Naive B cell (primary cell): ENCODE data around the gene FCHO1. TPM values are rescaled to one million over a fixed set of nuclear protein-coding genes. Genes with fewer than 3 reads are reported as not detected.

Experiments used
- ATAC-seq, 2 donors: fragments of 150-1000 bp; cut with Tn5 transposase; 2 replicates each; pipeline ENCODE4 v1.10.0; 2021; ENCODE audit warnings: low read depth in 2 of 2, mild to moderate bottlenecking in 2 of 2, moderate library complexity in 2 of 2
- DNase-seq: peaks from one replicate; pipeline ENCODE4 v3.0.0; 2022
- H3K27ac Mint-ChIP-seq, 6 donors: one replicate each; pipeline ENCODE4 v1.8.0; 2020 to 2022; ENCODE audit warnings: mild to moderate bottlenecking in 6 of 6, mixed read lengths in 6 of 6, moderate library complexity in 5 of 6, inconsistent platforms in 2 of 6
- H3K27me3 Mint-ChIP-seq, 3 donors: one replicate each; pipeline ENCODE4 v1.8.0; 2021 to 2022; ENCODE audit warnings: mixed read lengths in 3 of 3, mild to moderate bottlenecking in 1 of 3
- H3K36me3 Mint-ChIP-seq, 2 donors: one replicate each; pipeline ENCODE4 v1.8.0; 2020 to 2022; ENCODE audit warnings: mixed read lengths in 2 of 2, inconsistent platforms in 1 of 2, mild to moderate bottlenecking in 1 of 2
- H3K4me1 Mint-ChIP-seq, 3 donors: one replicate each; pipeline ENCODE4 v1.8.0; 2020 to 2022; ENCODE audit warnings: mixed read lengths in 3 of 3, inconsistent platforms in 1 of 3, mild to moderate bottlenecking in 1 of 3, moderate library complexity in 1 of 3
- H3K4me3 Mint-ChIP-seq, 8 donors: one replicate each; pipeline ENCODE4 v1.8.0; 2020 to 2022; ENCODE audit warnings: mild to moderate bottlenecking in 8 of 8, mixed read lengths in 8 of 8, moderate library complexity in 8 of 8, inconsistent platforms in 2 of 8
- H3K9me3 Mint-ChIP-seq, 7 donors: one replicate each; pipeline ENCODE4 v1.8.0; 2020 to 2022; ENCODE audit warnings: mixed read lengths in 7 of 7, mild to moderate bottlenecking in 5 of 7, inconsistent platforms in 2 of 7, moderate library complexity in 1 of 7
- polyA plus RNA-seq, 6 donors: library from polyadenylated mRNA; unstranded; fragments of 300-500 nt; fragmentation: Illumina TruSeq; gene quantifications; one replicate each; pipeline ENCODE4 v1.2.3, GENCODE V29; 2021; ENCODE audit warnings: low read depth in 6 of 6

FCHO1 gene
- polyA plus RNA-seq, 6 donors from 2014 or later: 10.1 to 52.1 (median 25.2) TPM

- Mint-ChIP-seq H3K4me3 (peak overlapping the region in 4 of 8 donors; percentile 29 to 74 (median 63)), H3K4me1 (peaks cover 39 to 54% (median 49%) of the 10 kb centered on the region in 3 donors), H3K9me3 (no peaks in the 10 kb centered on the region), H3K27me3 (no peaks in the 10 kb centered on the region), H3K36me3 (peaks cover 0 to 16% of the 10 kb centered on the region in 2 donors), H3K27ac (peak overlapping the region in 1 of 6 donors; percentile 83)
- no peak for ATAC-seq
- no peak for DNase-seq
Measured at GRCh38 chr19:17722655-17723240, 28.5 kb upstream of the FCHO1 start.

GRCh38 chr19:17724655-17725054, 26.6 kb upstream of the FCHO1 start:
- Mint-ChIP-seq H3K36me3 (peaks cover 0 to 16% of the 10 kb centered on the region in 2 donors), H3K27ac (peak overlapping the region in 2 of 6 donors; percentile 31 to 71), H3K27me3 (no peaks in the 10 kb centered on the region), H3K4me1 (peaks cover 30 to 47% (median 37%) of the 10 kb centered on the region in 3 donors), H3K4me3 (peak overlapping the region in 1 of 8 donors; percentile 22), H3K9me3 (no peaks in the 10 kb centered on the region)
- ATAC-seq (no peak), DNase-seq (no peak)

GRCh38 chr19:17725422-17726078, 25.7 kb upstream of the FCHO1 start:
- peak overlapping the region in 1 of 6 donors; percentile 15 for H3K27ac Mint-ChIP-seq
- H3K27me3 Mint-ChIP-seq: no peaks in the 10 kb centered on the region
- H3K4me1 Mint-ChIP-seq: peaks cover 24 to 48% (median 35%) of the 10 kb centered on the region in 3 donors
- H3K36me3 Mint-ChIP-seq: peaks cover 0 to 16% of the 10 kb centered on the region in 2 donors
- no peak overlapping the region for H3K4me3 Mint-ChIP-seq
- no peaks in the 10 kb centered on the region for H3K9me3 Mint-ChIP-seq
- no peak for DNase-seq
- ATAC-seq: peak; percentile 49 to 63

GRCh38 chr19:17726136-17726741, 25.0 kb upstream of the FCHO1 start:
- no peak for DNase-seq
- ATAC-seq: no peak
- H3K27me3 Mint-ChIP-seq: no peaks in the 10 kb centered on the region
- H3K36me3 Mint-ChIP-seq: peaks cover 3 to 19% of the 10 kb centered on the region in 2 donors
- H3K4me1 Mint-ChIP-seq: peaks cover 19 to 48% (median 35%) of the 10 kb centered on the region in 3 donors
- H3K27ac Mint-ChIP-seq: no peak overlapping the region
- H3K4me3 Mint-ChIP-seq: no peak overlapping the region
- H3K9me3 Mint-ChIP-seq: no peaks in the 10 kb centered on the region

- peaks cover 6 to 25% of the 10 kb centered on the region in 2 donors for H3K36me3 Mint-ChIP-seq
- H3K4me1 Mint-ChIP-seq: peaks cover 21 to 45% (median 30%) of the 10 kb centered on the region in 3 donors
- ATAC-seq: no peak
- no peak overlapping the region for H3K4me3 Mint-ChIP-seq
- no peaks in the 10 kb centered on the region for H3K27me3 Mint-ChIP-seq
- H3K9me3 Mint-ChIP-seq: no peaks in the 10 kb centered on the region
- H3K27ac Mint-ChIP-seq: no peak overlapping the region
- DNase-seq: no peak
Measured at GRCh38 chr19:17726964-17727773, 24.1 kb upstream of the FCHO1 start.

GRCh38 chr19:17727843-17728242, 23.4 kb upstream of the FCHO1 start:
- H3K27ac Mint-ChIP-seq: no peak overlapping the region
- H3K9me3 Mint-ChIP-seq: no peaks in the 10 kb centered on the region
- ATAC-seq: no peak
- no peaks in the 10 kb centered on the region for H3K27me3 Mint-ChIP-seq
- DNase-seq: no peak
- H3K4me3 Mint-ChIP-seq: no peak overlapping the region
- peaks cover 18 to 44% (median 30%) of the 10 kb centered on the region in 3 donors for H3K4me1 Mint-ChIP-seq
- H3K36me3 Mint-ChIP-seq: peaks cover 6 to 25% of the 10 kb centered on the region in 2 donors

GRCh38 chr19:17733127-17733526, 18.1 kb upstream of the FCHO1 start:
- Mint-ChIP-seq H3K27ac (no peak overlapping the region), H3K27me3 (no peaks in the 10 kb centered on the region), H3K4me1 (peaks cover 13 to 37% (median 34%) of the 10 kb centered on the region in 3 donors), H3K4me3 (no peak overlapping the region), H3K36me3 (peaks cover 6 to 9% of the 10 kb centered on the region in 2 donors), H3K9me3 (no peaks in the 10 kb centered on the region)
- no peak for ATAC-seq
- DNase-seq: no peak

GRCh38 chr19:17734146-17734545, 17.1 kb upstream of the FCHO1 start:
- Mint-ChIP-seq H3K4me1 (peaks cover 21 to 47% (median 44%) of the 10 kb centered on the region in 3 donors), H3K4me3 (no peak overlapping the region), H3K27me3 (no peaks in the 10 kb centered on the region), H3K9me3 (no peaks in the 10 kb centered on the region), H3K36me3 (peaks cover 6 to 9% of the 10 kb centered on the region in 2 donors), H3K27ac (peak overlapping the region in 3 of 6 donors; percentile 11 to 70 (median 12))
- ATAC-seq: no peak
- no peak for DNase-seq

- H3K4me3 Mint-ChIP-seq: no peak overlapping the region
- H3K27ac Mint-ChIP-seq: peak overlapping the region in 2 of 6 donors; percentile 42 to 53
- H3K4me1 Mint-ChIP-seq: peaks cover 26 to 54% (median 43%) of the 10 kb centered on the region in 3 donors
- peaks cover 6 to 9% of the 10 kb centered on the region in 2 donors for H3K36me3 Mint-ChIP-seq
- DNase-seq: no peak
- no peaks in the 10 kb centered on the region for H3K9me3 Mint-ChIP-seq
- H3K27me3 Mint-ChIP-seq: no peaks in the 10 kb centered on the region
- no peak for ATAC-seq
Measured at GRCh38 chr19:17735410-17735809, 15.9 kb upstream of the FCHO1 start.

GRCh38 chr19:17737690-17738153, 13.6 kb upstream of the FCHO1 start:
- Mint-ChIP-seq H3K36me3 (no peaks in the 10 kb centered on the region), H3K9me3 (no peaks in the 10 kb centered on the region), H3K27ac (peak overlapping the region in 5 of 6 donors; percentile 24 to 97 (median 88)), H3K27me3 (no peaks in the 10 kb centered on the region), H3K4me3 (peak overlapping the region in 5 of 8 donors; percentile 3 to 74 (median 43)), H3K4me1 (peaks cover 25 to 49% (median 35%) of the 10 kb centered on the region in 3 donors)
- ATAC-seq (no peak), DNase-seq (no peak)

- peak overlapping the region; percentile 88 to 97 (median 90) for H3K27ac Mint-ChIP-seq
- ATAC-seq (peak; percentile 67 to 78), DNase-seq (peak; percentile 65)
- H3K36me3 Mint-ChIP-seq: no peaks in the 10 kb centered on the region
- H3K27me3 Mint-ChIP-seq: no peaks in the 10 kb centered on the region
- peak overlapping the region; percentile 6 to 91 (median 82) for H3K4me3 Mint-ChIP-seq
- H3K4me1 Mint-ChIP-seq: peaks cover 21 to 44% (median 35%) of the 10 kb centered on the region in 3 donors
- no peaks in the 10 kb centered on the region for H3K9me3 Mint-ChIP-seq
Measured at GRCh38 chr19:17739121-17739875, 12.0 kb upstream of the FCHO1 start.

GRCh38 chr19:17741456-17741855, 9.8 kb upstream of the FCHO1 start:
- Mint-ChIP-seq H3K36me3 (no peaks in the 10 kb centered on the region), H3K9me3 (no peaks in the 10 kb centered on the region), H3K4me3 (no peak overlapping the region), H3K27ac (peak overlapping the region in 1 of 6 donors; percentile 88), H3K4me1 (peaks cover 27 to 50% (median 45%) of the 10 kb centered on the region in 3 donors), H3K27me3 (no peaks in the 10 kb centered on the region)
- no peak for ATAC-seq
- DNase-seq: no peak
